ENCODE measurements around the gene F3. TPM values are rescaled to one million over a fixed set of nuclear protein-coding genes. Genes with fewer than 3 reads are reported as not detected.

F3 gene
- total RNA-seq, 1 donor from 2014 or later, result 95.0 TPM

- Mint-ChIP-seq H3K27me3 (no peaks in the 10 kb centered on the region), H3K4me3 (ENCODE audit: low read depth) (peak overlapping the region; percentile 65), H3K36me3 (ENCODE audit: insufficient read depth) (peaks cover 54% of the 10 kb centered on the region), H3K4me1 (ENCODE audit: low read depth) (peaks cover 56% of the 10 kb centered on the region), H3K9me3 (ENCODE audit: low read depth) (no peaks in the 10 kb centered on the region), H3K27ac (no peak overlapping the region)
- no peak for TF ChIP-seq CTCF (IDR thresholded peaks at IDR 0.05; ENCODE audit: unreplicated experiment)
- no peak for DNase-seq (ENCODE audit: low spot score, unreplicated experiment)
These were observed 4.3 kb downstream of the F3 start for GRCh38 chr1:94537254-94537653.

- no peak overlapping the region for H3K27ac Mint-ChIP-seq
- H3K36me3 Mint-ChIP-seq (ENCODE audit: insufficient read depth), result peaks cover 64% of the 10 kb centered on the region
- TF ChIP-seq CTCF (IDR thresholded peaks at IDR 0.05; ENCODE audit: unreplicated experiment), result no peak
- peaks cover 56% of the 10 kb centered on the region for H3K4me1 Mint-ChIP-seq (ENCODE audit: low read depth)
- no peak overlapping the region for H3K4me3 Mint-ChIP-seq (ENCODE audit: low read depth)
- no peak for DNase-seq (ENCODE audit: low spot score, unreplicated experiment)
- no peaks in the 10 kb centered on the region for H3K9me3 Mint-ChIP-seq (ENCODE audit: low read depth)
- H3K27me3 Mint-ChIP-seq, result no peaks in the 10 kb centered on the region
These were observed 5.7 kb downstream of the F3 start for GRCh38 chr1:94535879-94536278.

- no peak overlapping the region for H3K27ac Mint-ChIP-seq
- H3K36me3 Mint-ChIP-seq (ENCODE audit: insufficient read depth), result peaks cover 67% of the 10 kb centered on the region
- H3K4me1 Mint-ChIP-seq (ENCODE audit: low read depth), result peaks cover 52% of the 10 kb centered on the region
These were observed 6.5 kb downstream of the F3 start for GRCh38 chr1:94535095-94535494.

GRCh38 chr1:94532077-94532476 lies 9.5 kb downstream of the F3 start:
- Mint-ChIP-seq H3K36me3 (ENCODE audit: insufficient read depth) (peaks cover 55% of the 10 kb centered on the region), H3K4me3 (ENCODE audit: low read depth) (no peak overlapping the region), H3K27ac (no peak overlapping the region), H3K27me3 (no peaks in the 10 kb centered on the region), H3K4me1 (ENCODE audit: low read depth) (peaks cover 32% of the 10 kb centered on the region), H3K9me3 (ENCODE audit: low read depth) (no peaks in the 10 kb centered on the region)
- no peak for DNase-seq (ENCODE audit: low spot score, unreplicated experiment)
- no peak for TF ChIP-seq CTCF (IDR thresholded peaks at IDR 0.05; ENCODE audit: unreplicated experiment)

More at GRCh38 chr1:94535095-94535494, 6.5 kb downstream of the F3 start:
- no peak for TF ChIP-seq CTCF (IDR thresholded peaks at IDR 0.05; ENCODE audit: unreplicated experiment)
- Mint-ChIP-seq H3K9me3 (ENCODE audit: low read depth) (no peaks in the 10 kb centered on the region), H3K4me3 (ENCODE audit: low read depth) (no peak overlapping the region), H3K27me3 (no peaks in the 10 kb centered on the region)
- no peak for DNase-seq (ENCODE audit: low spot score, unreplicated experiment)

- TF ChIP-seq CTCF (IDR thresholded peaks at IDR 0.05; ENCODE audit: unreplicated experiment), result no peak
- H3K27me3 Mint-ChIP-seq, result no peaks in the 10 kb centered on the region
- peaks cover 28% of the 10 kb centered on the region for H3K4me1 Mint-ChIP-seq (ENCODE audit: low read depth)
- DNase-seq (ENCODE audit: low spot score, unreplicated experiment), result no peak
- no peaks in the 10 kb centered on the region for H3K9me3 Mint-ChIP-seq (ENCODE audit: low read depth)
- H3K36me3 Mint-ChIP-seq (ENCODE audit: insufficient read depth), result peaks cover 55% of the 10 kb centered on the region
- H3K27ac Mint-ChIP-seq, result no peak overlapping the region
- H3K4me3 Mint-ChIP-seq (ENCODE audit: low read depth), result no peak overlapping the region
These were observed 9.9 kb downstream of the F3 start for GRCh38 chr1:94531664-94532063.

All from progenitor cell of endocrine pancreas (in vitro differentiated cells).